H54 (cell line): Measurements from ENCODE around the gene SALL2.

Source experiments
- DNase-seq: peaks from one replicate; pipeline ENCODE4 v3.0.0; 2011; ENCODE audit warnings: low spot score, mixed read lengths; ENCODE audit not compliant: insufficient read length
- FAIRE-seq: peaks from 3 replicates; lab custom pipeline; 2011; peaks lifted over from hg19 to GRCh38; lab: Jason Lieb, UNC
- POLR2A ChIP-seq: IDR thresholded peaks from 2 replicates; pipeline ENCODE4 v1.6.1; 2011; ENCODE audit warnings: low read depth, mild to moderate bottlenecking, low read length

Gene SALL2

DNA sequence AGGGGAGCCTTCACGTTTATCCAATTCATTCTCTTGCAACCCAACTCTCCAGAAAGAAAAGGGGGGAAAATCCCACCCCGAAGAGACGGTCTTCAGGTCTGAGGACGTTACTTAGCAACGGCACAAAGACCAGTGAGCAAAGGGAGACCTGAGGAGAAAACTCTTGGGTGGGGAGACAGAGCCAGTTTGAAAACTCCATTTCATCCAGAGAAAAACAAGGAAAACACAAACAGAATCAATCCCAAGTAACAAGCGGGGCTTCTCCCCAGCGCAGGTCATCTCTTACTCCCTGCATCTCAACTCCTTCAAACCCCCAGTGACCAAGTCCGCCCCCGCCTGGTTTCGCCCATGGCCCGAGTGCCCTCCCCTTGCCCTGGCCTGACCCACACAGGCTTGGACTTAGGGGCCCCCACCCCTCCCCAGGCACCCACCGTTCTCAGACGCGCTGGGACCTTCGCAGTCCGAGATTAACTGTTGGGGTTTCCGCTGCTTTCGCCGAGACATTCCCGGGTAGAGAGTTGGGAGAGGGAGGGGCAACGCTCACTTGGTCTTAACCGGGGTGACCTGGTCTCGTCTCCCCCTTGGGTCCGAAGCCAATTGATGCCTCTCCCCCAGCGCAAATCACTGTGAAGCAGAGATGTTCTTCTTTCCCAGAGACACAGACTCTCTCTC, 10.4 kb upstream of the SALL2 start:
- no peak for DNase-seq
- TF ChIP-seq POLR2A, result no peak
- FAIRE-seq, result no peak

DNA sequence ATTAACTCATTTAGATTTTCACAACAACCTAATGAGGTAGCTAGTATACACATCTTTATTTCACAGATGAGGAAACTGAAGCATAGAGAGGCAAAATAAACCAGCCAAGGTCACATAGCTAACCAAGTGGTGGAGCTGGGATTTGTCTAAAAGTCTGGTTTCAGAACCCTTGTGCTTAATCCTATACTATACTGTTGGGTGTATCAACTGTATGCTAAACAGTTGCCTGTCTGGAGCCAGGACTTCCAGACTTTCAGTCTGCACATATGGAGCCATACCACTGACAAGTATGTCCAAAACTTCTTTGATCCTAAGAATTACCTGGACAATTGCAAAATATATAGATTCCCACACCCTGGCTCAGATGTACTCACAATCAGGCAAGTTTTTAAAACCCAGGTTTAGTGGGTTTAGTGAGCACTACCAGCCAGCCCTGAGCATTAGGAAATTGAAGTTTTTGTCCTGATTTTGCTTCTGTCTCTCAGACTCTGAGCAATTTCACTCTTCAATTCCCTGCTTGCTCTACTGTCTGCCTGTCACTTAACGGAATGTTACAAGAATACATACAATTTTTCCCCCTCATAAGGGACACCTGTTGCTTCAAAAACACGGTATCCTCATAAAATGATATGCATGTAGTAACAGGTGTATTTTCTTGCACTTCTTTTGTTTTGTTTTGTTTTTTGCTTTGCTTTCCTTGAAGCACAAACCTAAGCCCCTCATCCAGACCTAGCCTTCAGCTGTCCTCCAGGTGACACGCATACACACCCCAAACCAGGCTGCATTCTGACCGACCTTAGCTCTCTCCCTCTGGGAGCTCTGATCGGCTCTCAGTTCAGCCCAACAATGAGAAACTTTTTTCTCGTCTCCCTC, 9.6 kb upstream of the SALL2 start:
- DNase-seq (no peak), FAIRE-seq (no peak)
- TF ChIP-seq POLR2A, result no peak

DNA sequence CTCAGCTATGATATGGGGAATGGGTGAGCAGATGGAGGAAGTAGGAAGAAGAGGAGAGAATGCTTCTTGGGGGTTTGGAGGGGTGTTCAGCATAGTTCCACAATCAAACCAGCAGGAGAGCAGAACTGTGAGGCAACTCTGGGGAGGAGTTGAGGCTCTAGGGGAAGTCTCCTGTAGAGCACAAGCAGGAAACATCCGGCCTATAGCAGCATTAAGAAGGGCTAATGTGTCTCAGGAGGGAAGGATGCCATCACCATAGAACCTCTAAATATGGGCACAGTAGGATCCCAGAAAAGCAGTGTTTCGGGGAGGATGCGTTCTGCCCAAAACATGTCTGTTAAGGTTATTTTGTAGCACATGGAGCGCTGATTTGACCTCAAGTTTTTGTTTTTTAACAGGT, 8.4 kb upstream of the SALL2 start:
- no peak for FAIRE-seq
- TF ChIP-seq POLR2A, result no peak
- DNase-seq, result no peak

DNA sequence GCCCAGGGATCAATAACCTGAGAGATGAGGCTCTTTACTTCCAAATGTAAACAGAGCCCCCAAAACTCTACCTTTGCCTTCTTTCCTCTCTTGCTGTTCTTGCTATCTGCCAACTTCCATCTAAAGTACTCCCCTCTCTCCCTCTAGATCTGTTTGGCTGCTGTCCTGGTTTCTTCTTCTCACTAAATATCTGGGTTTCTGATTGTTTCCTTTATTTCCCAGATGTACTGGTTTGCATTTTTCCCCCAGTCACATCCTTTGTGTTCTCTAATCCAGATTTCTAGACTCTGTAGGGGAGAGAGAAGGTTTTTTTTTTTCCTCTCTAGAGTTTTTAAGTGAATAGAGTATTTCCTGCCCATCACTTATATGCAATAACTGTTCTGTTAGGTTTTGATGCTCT, 7.1 kb upstream of the SALL2 start:
- no peak for FAIRE-seq
- no peak for DNase-seq
- TF ChIP-seq POLR2A, result no peak

DNA sequence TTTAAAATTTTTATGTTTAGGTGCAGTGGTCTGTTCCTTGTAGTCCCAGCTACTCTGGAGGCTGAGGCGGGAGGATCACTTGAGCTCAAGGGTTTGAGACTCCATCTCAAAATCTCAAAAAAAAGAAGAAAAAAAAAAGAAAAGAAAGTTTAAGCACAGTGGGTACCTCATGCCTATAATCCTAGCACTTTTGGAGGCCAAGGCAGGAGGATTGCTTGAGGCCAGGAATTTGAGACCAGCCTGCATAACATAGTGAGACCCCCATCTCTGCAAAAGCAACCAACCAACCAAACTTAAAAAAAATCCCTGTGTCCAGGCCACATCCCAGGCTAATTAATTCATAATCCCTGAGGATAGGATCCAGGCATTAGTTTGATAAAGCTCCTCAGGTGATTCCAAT, 3.4 kb upstream of the SALL2 start:
- FAIRE-seq (no peak), DNase-seq (no peak)
- TF ChIP-seq POLR2A, result no peak

DNA sequence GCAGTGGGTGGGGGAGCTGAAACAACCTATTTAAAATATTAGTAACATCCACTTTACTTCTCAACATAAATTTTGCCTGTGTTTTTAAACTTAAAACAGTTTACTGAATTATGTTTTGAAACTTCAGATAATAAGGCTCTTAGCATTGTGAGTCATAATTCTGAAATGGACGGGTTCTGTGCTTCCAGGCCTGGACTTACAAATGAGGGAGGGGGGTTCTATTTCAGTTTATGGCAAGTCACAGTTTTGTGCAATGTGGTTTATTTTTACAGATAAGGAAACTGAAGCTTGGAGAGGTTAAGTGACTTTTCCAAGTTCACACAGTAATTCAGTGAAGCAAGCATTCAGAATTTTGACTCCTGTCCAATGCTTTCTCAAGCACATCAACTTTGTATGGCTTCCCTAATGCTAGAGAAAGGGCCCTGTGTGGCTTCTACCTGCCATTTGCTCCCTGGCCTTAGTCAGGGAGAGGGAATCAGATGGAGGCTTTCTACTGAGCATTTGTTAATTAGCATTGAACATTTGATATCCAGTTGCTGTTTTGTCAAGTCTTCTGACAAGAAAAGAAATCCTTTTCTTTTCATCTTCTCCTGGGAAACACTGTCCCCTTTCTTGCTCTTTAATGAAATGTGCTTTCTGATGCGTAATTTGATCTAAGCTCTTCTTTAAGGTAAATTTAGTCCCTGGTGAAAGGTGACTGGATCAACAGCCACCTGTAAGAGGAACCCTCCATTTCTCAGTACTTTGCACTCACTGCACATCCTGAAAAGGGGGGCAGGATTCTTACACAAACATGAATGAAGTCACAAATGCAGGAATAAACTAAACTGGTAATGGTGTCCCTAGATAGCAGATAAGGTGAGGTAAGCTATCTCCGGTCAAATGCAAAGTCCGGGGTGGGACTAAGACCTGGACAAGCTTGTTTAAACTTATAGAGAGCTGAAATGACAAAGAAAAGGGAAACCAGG, 2.5 kb upstream of the SALL2 start:
- no peak for DNase-seq
- no peak for TF ChIP-seq POLR2A
- no peak for FAIRE-seq

DNA sequence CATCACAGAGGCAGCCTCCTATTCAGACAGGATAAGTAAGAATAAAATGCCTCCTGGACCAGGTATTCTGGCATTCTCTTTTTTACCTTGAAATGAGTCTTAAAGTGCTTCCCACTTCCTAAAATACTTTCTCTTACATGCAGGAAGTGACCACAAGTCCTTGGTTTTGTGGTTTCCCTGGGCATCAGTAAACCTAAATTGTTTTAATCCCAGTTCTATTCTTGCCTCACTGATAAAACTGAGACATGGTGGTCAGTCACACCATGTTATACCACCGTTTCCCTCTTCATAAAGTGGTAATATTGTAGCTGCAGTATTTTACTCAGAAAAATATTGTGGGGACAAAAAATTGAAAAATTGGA, 1.2 kb upstream of the SALL2 start:
- DNase-seq (no peak), FAIRE-seq (no peak)
- TF ChIP-seq POLR2A, result no peak

DNA sequence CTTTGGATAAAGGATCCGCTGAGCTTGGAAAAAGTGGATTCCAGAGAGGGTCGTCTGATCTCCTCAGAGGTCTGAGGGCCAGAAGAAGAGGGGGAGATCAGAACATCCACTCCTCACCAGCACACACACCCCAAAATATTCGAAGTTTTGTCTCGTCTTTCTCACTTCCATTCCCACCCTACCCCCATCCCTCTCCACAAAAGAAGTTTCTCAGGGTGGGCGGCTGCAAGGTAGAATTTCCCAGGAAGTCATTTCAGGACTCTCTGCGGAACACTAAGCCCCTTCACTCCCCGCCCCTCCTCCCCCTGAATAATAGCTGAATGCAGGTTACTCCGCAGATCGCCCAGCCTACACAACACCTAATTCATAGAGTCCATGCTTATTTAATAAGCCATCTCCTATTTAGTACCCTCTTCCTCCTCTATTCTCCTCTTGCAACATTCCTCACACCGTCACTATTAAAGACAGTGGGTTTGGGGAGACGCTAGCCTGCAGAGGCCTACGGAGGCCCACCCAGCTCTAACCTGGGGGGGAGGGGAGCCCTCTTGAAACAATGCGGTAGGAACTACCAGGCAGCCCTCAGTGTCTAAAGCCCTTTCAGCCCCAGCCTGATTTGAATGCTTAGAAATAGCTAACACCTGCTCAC, 649 bp upstream of the SALL2 start:
- no peak for FAIRE-seq
- no peak for TF ChIP-seq POLR2A
- DNase-seq, result no peak

DNA sequence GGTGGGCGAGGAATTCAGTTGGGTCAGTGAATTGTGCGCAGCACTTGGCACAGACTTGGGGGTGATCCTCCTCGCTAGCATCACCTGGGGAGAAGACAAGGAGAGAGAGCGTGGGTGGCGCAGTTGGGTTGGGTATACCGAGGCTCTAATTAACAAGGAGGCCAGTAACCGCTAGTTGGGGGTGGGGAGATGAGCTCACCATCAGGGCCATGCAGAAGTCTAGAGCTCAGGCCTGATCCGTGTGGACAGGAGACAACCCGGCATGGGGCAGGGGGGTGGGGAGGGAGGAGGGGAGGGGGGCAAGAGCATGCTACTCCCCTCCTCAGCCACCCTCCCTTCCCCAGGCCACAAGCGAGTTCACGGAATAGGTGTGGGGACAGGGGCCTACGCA, 580 bp downstream of the SALL2 start:
- TF ChIP-seq POLR2A, result no peak
- FAIRE-seq (no peak), DNase-seq (no peak)

DNA sequence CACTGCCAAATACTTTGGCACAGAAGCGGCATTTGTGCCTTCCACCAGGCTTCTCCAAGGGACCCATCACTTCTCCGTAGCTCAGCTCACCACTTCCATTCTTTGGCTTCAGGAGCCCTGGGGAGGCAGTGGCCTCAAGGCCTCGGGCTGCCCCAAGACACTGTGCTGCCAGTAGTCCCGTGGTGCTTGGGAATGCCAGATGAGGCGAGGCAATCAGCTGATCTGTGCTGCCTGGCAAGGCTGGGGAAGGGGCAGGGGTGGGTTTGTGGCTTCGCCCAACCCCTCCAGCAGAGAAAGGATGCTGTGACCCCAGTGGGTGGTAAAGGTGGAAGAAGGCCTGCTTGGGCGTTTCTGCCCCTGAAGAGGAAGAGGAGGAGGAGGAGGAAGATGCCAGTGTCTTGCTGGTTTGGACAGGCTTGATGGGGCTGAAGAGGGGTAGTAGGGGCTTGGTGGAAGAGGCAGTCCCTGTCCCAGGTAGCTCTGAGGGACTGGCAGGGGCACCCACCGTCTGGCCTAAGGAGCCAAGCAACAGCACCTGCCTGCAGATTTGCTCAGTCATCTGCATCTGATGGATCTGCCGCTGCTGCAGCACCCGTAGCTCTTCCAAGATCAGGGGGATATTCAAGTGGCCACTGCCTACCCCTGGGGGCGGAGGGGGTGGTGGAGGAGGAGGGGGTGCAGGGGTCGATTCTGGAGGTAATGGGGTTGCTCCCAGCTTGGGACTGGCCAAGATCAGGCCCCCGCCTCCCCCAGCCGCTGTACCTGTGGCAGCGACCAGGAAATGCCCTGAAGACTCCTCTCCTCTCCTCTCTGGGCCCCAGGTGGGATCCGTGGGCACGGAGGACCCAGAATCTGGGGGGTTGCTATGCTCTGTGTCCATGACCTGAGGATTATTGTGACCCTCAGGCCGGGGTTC, 1.3 kb downstream of the SALL2 start:
- no peak for TF ChIP-seq POLR2A
- no peak for FAIRE-seq

DNA sequence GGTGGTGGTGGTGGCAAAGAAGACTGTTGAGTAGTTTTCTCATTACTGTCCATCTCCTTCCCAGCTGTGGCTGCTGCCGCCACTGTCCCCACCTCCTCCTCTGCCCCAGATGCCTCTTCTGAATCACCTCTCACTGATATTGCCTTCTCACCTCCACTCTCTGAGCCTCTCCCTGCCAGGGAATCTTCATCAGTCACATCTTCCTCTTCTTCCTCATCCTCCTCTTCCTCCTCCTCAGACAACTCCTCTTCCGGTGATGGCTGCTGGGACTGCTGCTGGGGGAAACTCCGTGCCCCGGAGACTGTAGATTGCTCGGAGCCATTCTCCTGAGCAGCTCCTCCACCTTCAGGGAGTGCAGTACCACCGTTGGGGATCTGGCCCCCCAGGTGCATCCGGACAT, 2.9 kb downstream of the SALL2 start:
- FAIRE-seq (no peak), DNase-seq (no peak)
- TF ChIP-seq POLR2A, result no peak

More for the DNA sequence above, 1.3 kb downstream of the SALL2 start:
- no peak for DNase-seq

DNA sequence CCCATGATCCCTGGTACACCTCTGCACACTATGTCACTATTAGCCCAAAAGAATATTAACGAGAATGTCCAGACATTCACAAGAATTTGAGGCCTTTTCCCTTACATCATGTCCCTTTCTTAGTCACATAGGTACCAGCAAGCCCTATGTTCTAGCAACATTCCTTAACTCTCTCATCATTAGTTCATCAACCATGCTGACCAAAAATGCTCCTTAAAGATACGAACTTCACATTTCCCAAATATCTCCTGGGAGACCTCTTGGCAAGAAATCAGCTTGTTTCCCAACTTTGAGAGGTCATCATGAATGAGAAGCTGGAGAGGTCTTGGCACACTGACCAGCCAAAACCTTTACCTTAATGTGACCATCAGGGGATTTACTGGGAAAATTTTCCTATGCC, 4.6 kb downstream of the SALL2 start:
- no peak for FAIRE-seq
- DNase-seq, result no peak
- TF ChIP-seq POLR2A, result no peak
